ENCODE data around the gene FUZ.

DNA sequence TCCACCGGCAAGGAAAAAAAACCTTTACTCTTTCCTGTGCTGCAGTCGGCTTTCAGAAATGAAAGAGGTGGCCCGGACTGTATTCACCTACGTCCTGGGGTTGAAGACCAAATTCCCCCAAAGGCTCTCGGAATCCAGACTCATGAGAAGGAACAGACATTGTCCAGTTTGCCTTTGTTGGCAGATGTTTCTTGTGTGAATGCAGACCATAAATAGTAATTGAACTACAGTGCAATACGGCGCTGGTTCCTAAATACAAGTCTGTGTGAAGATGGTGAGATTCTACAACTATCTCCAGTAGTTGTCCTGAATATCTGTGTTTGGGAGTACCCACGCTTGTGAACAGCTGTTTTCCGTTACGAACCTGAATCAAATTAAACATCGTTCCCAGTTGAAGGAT is 26.6 kb upstream of the FUZ start:
- TF ChIP-seq, protein P1, sequence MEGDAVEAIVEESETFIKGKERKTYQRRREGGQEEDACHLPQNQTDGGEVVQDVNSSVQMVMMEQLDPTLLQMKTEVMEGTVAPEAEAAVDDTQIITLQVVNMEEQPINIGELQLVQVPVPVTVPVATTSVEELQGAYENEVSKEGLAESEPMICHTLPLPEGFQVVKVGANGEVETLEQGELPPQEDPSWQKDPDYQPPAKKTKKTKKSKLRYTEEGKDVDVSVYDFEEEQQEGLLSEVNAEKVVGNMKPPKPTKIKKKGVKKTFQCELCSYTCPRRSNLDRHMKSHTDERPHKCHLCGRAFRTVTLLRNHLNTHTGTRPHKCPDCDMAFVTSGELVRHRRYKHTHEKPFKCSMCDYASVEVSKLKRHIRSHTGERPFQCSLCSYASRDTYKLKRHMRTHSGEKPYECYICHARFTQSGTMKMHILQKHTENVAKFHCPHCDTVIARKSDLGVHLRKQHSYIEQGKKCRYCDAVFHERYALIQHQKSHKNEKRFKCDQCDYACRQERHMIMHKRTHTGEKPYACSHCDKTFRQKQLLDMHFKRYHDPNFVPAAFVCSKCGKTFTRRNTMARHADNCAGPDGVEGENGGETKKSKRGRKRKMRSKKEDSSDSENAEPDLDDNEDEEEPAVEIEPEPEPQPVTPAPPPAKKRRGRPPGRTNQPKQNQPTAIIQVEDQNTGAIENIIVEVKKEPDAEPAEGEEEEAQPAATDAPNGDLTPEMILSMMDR (tag by site-specific recombination; IDR thresholded peaks at IDR 0.05) = no peak
- no peak for TF ChIP-seq KLF10 (tag by site-specific recombination; IDR thresholded peaks at IDR 0.05)
- TF ChIP-seq, protein P2, sequence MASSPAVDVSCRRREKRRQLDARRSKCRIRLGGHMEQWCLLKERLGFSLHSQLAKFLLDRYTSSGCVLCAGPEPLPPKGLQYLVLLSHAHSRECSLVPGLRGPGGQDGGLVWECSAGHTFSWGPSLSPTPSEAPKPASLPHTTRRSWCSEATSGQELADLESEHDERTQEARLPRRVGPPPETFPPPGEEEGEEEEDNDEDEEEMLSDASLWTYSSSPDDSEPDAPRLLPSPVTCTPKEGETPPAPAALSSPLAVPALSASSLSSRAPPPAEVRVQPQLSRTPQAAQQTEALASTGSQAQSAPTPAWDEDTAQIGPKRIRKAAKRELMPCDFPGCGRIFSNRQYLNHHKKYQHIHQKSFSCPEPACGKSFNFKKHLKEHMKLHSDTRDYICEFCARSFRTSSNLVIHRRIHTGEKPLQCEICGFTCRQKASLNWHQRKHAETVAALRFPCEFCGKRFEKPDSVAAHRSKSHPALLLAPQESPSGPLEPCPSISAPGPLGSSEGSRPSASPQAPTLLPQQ (tag by site-specific recombination; IDR thresholded peaks at IDR 0.05) = no peak
- TF ChIP-seq KLF16 (tag by site-specific recombination; IDR thresholded peaks at IDR 0.05) = no peak
- TF ChIP-seq, protein P3, sequence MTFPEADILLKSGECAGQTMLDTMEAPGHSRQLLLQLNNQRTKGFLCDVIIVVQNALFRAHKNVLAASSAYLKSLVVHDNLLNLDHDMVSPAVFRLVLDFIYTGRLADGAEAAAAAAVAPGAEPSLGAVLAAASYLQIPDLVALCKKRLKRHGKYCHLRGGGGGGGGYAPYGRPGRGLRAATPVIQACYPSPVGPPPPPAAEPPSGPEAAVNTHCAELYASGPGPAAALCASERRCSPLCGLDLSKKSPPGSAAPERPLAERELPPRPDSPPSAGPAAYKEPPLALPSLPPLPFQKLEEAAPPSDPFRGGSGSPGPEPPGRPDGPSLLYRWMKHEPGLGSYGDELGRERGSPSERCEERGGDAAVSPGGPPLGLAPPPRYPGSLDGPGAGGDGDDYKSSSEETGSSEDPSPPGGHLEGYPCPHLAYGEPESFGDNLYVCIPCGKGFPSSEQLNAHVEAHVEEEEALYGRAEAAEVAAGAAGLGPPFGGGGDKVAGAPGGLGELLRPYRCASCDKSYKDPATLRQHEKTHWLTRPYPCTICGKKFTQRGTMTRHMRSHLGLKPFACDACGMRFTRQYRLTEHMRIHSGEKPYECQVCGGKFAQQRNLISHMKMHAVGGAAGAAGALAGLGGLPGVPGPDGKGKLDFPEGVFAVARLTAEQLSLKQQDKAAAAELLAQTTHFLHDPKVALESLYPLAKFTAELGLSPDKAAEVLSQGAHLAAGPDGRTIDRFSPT (tag by site-specific recombination; IDR thresholded peaks at IDR 0.05) = no peak
- TF ChIP-seq ZNF140 (tag by site-specific recombination; IDR thresholded peaks at IDR 0.05) = no peak
- TF ChIP-seq PRDM6 (tag by site-specific recombination; IDR thresholded peaks at IDR 0.05) = no peak
- TF ChIP-seq, protein P4, sequence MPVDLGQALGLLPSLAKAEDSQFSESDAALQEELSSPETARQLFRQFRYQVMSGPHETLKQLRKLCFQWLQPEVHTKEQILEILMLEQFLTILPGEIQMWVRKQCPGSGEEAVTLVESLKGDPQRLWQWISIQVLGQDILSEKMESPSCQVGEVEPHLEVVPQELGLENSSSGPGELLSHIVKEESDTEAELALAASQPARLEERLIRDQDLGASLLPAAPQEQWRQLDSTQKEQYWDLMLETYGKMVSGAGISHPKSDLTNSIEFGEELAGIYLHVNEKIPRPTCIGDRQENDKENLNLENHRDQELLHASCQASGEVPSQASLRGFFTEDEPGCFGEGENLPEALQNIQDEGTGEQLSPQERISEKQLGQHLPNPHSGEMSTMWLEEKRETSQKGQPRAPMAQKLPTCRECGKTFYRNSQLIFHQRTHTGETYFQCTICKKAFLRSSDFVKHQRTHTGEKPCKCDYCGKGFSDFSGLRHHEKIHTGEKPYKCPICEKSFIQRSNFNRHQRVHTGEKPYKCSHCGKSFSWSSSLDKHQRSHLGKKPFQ (tag by site-specific recombination; IDR thresholded peaks at IDR 0.05) = no peak
- TF ChIP-seq ZNF133 (tag by site-specific recombination; IDR thresholded peaks at IDR 0.05) = no peak
- no peak for TF ChIP-seq ZSCAN30 (tag by site-specific recombination; IDR thresholded peaks at IDR 0.05)
- TF ChIP-seq ZNF223 (tag by site-specific recombination; IDR thresholded peaks at IDR 0.05) = no peak
- TF ChIP-seq ZNF76 (tag by site-specific recombination; IDR thresholded peaks at IDR 0.05; ENCODE audit: borderline replicate concordance, low read depth) = no peak
- TF ChIP-seq, protein P5, sequence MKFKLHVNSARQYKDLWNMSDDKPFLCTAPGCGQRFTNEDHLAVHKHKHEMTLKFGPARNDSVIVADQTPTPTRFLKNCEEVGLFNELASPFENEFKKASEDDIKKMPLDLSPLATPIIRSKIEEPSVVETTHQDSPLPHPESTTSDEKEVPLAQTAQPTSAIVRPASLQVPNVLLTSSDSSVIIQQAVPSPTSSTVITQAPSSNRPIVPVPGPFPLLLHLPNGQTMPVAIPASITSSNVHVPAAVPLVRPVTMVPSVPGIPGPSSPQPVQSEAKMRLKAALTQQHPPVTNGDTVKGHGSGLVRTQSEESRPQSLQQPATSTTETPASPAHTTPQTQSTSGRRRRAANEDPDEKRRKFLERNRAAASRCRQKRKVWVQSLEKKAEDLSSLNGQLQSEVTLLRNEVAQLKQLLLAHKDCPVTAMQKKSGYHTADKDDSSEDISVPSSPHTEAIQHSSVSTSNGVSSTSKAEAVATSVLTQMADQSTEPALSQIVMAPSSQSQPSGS (tag by site-specific recombination; IDR thresholded peaks at IDR 0.05; ENCODE audit: low read depth) = no peak

All from HEK293 (cell line).